ENCODE measurements around the gene KYNU. TPM values are rescaled to one million over a fixed set of nuclear protein-coding genes. Genes with fewer than 3 reads are reported as not detected.

KYNU gene
- total and polyA plus RNA-seq, 2 of the 13 experiments (the other 11 are each of a cell fraction or from before 2014, with no cell fraction given) = 21.9 to 68.6 TPM

DNA sequence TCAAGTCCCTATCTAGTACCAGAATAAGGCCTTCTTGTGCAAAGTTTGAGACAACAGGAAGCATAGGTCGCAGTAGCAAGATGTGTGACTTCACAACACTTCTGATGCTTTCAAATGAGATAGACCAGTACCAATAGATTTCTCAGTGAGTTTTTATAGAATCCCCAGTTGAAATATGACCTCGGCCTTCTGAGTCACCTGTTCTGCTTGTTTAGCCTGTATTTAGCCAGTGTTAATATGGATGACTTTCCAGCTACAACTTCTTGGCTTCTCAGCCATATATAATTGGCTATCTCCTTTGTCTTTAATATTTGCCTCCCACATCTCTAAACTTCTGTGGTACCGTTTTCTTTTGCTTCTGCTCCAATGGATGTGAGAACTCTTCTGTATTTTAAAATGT lies 113.8 kb downstream of the KYNU start:
- Histone ChIP-seq H3K36me3 (replicated peaks in 1 of 2; ENCODE audit: control insufficient read depth in 1 of 2, insufficient read depth in 2 of 2, low read length in 2 of 2) (peaks cover 2 to 8% of the 10 kb centered on the region in 2 experiments; a peak in 3 of 5 replicates), H3K27ac (ENCODE audit: extremely low read length, insufficient read depth, low read length) (no peak overlapping the region), H3K9ac (ENCODE audit: insufficient read depth, low read depth, low read length) (no peak overlapping the region), H4K20me1 (ENCODE audit: insufficient read depth, low read length) (no peaks in the 10 kb centered on the region), H3K79me2 (ENCODE audit: insufficient read depth, low read length) (no peaks in the 10 kb centered on the region), H3K9me3 (ENCODE audit: low read length) (no peaks in the 10 kb centered on the region), H3K4me3 (replicated peaks in 1 of 3; ENCODE audit: insufficient read depth in 1 of 3, low read depth in 2 of 3, low read length in 3 of 3) (no peak overlapping the region), H3K4me2 (ENCODE audit: low read depth, low read length) (no peak overlapping the region), H2AFZ (ENCODE audit: low read length) (no peak overlapping the region), H3K27me3 (ENCODE audit: control insufficient read depth in 1 of 2, insufficient read depth in 2 of 2, low read length in 2 of 2) (no peaks in the 10 kb centered on the region), H3K4me1 (ENCODE audit: insufficient read depth, low read length) (no peaks in the 10 kb centered on the region)
- CTCF ChIA-PET (ENCODE audit: low intra/inter-chr PET ratio, low total read pairs) = no interaction called here
- 94% methylated on average over 3 of the region's 3 CpGs for WGBS (ENCODE audit: low lambda C conversion rate)
- ATAC-seq (no peak), FAIRE-seq (no peak), DNase-seq (ENCODE audit: low spot score) (no peak)
- no TSS peak for BruUV-seq (replicated peaks)
- intact Hi-C loops (cut with micrococcal nuclease; ENCODE audit: unreplicated experiment) (no loop called here), in situ Hi-C loops (cut with HindIII; ENCODE audit: extremely low pct_ligation_motif_present, low pct_unique_long_range_greater_than_20kb) (loop anchor here (25.0 kb wide), 1 partner anchor 704 kb away; no protein-coding TSS in a partner anchor)
- TF ChIP-seq, protein P1, sequence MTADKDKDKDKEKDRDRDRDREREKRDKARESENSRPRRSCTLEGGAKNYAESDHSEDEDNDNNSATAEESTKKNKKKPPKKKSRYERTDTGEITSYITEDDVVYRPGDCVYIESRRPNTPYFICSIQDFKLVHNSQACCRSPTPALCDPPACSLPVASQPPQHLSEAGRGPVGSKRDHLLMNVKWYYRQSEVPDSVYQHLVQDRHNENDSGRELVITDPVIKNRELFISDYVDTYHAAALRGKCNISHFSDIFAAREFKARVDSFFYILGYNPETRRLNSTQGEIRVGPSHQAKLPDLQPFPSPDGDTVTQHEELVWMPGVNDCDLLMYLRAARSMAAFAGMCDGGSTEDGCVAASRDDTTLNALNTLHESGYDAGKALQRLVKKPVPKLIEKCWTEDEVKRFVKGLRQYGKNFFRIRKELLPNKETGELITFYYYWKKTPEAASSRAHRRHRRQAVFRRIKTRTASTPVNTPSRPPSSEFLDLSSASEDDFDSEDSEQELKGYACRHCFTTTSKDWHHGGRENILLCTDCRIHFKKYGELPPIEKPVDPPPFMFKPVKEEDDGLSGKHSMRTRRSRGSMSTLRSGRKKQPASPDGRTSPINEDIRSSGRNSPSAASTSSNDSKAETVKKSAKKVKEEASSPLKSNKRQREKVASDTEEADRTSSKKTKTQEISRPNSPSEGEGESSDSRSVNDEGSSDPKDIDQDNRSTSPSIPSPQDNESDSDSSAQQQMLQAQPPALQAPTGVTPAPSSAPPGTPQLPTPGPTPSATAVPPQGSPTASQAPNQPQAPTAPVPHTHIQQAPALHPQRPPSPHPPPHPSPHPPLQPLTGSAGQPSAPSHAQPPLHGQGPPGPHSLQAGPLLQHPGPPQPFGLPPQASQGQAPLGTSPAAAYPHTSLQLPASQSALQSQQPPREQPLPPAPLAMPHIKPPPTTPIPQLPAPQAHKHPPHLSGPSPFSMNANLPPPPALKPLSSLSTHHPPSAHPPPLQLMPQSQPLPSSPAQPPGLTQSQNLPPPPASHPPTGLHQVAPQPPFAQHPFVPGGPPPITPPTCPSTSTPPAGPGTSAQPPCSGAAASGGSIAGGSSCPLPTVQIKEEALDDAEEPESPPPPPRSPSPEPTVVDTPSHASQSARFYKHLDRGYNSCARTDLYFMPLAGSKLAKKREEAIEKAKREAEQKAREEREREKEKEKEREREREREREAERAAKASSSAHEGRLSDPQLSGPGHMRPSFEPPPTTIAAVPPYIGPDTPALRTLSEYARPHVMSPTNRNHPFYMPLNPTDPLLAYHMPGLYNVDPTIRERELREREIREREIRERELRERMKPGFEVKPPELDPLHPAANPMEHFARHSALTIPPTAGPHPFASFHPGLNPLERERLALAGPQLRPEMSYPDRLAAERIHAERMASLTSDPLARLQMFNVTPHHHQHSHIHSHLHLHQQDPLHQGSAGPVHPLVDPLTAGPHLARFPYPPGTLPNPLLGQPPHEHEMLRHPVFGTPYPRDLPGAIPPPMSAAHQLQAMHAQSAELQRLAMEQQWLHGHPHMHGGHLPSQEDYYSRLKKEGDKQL (CRISPR knock-in tag; IDR thresholded peaks at IDR 0.05; ENCODE audit: low read depth) = no peak
- TF ChIP-seq HCFC1 (IDR thresholded peaks at IDR 0.05; ENCODE audit: low read depth, low read length) (no peak), ZNF251 (CRISPR knock-in tag; IDR thresholded peaks at IDR 0.05) (no peak), CCDC6 (CRISPR knock-in tag; IDR thresholded peaks at IDR 0.05) (no peak), NFKBIZ (CRISPR knock-in tag; IDR thresholded peaks at IDR 0.05) (no peak), GFI1 (CRISPR knock-in tag; IDR thresholded peaks at IDR 0.05; ENCODE audit: borderline replicate concordance) (no peak), ZNF879 (CRISPR knock-in tag; IDR thresholded peaks at IDR 0.05) (no peak), KDM2A (CRISPR knock-in tag; IDR thresholded peaks at IDR 0.05; ENCODE audit: borderline replicate concordance, low read depth) (no peak), ZNF777 (CRISPR knock-in tag; IDR thresholded peaks at IDR 0.05) (no peak), MXD4 (CRISPR knock-in tag; IDR thresholded peaks at IDR 0.05) (no peak)
- TF ChIP-seq, protein P2, sequence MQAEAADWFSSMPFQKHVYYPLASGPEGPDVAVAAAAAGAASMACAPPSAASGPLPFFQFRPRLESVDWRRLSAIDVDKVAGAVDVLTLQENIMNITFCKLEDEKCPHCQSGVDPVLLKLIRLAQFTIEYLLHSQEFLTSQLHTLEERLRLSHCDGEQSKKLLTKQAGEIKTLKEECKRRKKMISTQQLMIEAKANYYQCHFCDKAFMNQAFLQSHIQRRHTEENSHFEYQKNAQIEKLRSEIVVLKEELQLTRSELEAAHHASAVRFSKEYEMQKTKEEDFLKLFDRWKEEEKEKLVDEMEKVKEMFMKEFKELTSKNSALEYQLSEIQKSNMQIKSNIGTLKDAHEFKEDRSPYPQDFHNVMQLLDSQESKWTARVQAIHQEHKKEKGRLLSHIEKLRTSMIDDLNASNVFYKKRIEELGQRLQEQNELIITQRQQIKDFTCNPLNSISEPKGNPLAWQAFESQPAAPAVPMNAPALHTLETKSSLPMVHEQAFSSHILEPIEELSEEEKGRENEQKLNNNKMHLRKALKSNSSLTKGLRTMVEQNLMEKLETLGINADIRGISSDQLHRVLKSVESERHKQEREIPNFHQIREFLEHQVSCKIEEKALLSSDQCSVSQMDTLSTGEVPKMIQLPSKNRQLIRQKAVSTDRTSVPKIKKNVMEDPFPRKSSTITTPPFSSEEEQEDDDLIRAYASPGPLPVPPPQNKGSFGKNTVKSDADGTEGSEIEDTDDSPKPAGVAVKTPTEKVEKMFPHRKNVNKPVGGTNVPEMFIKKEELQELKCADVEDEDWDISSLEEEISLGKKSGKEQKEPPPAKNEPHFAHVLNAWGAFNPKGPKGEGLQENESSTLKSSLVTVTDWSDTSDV (CRISPR knock-in tag; IDR thresholded peaks at IDR 0.05) = no peak
- TF ChIP-seq, protein P3, sequence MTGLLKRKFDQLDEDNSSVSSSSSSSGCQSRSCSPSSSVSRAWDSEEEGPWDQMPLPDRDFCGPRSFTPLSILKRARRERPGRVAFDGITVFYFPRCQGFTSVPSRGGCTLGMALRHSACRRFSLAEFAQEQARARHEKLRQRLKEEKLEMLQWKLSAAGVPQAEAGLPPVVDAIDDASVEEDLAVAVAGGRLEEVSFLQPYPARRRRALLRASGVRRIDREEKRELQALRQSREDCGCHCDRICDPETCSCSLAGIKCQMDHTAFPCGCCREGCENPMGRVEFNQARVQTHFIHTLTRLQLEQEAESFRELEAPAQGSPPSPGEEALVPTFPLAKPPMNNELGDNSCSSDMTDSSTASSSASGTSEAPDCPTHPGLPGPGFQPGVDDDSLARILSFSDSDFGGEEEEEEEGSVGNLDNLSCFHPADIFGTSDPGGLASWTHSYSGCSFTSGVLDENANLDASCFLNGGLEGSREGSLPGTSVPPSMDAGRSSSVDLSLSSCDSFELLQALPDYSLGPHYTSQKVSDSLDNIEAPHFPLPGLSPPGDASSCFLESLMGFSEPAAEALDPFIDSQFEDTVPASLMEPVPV (CRISPR knock-in tag; IDR thresholded peaks at IDR 0.05) = no peak
- POLR2A ChIA-PET = no interaction called here

All from HepG2 (cell line).